Gastrocnemius medialis (tissue), 4 donors: Measurements from ENCODE around the gene DAPL1. TPM values are rescaled to one million over a fixed set of nuclear protein-coding genes. Genes with fewer than 3 reads are reported as not detected.

ENCODE experiments used
- ATAC-seq, 2 donors: fragments of 150-250 bp; one replicate each; pipeline ENCODE4 v1.9.1; 2016
- DNase-seq, 2 donors: peaks; one replicate each; pipeline ENCODE4 v3.0.0-alpha.2; 2019
- H3K27ac ChIP-seq, 4 donors: fragments of 200-600 bp; sonication (generic); 1 replicate in 1 of 4; 2 replicates in 3 of 4; pipeline ENCODE4 v1.5.1; 2016 to 2018; ENCODE audit warnings: mild to moderate bottlenecking in 2 of 4, moderate library complexity in 1 of 4
- H3K27me3 ChIP-seq, 3 donors: fragments of 200-600 bp; sonication (generic) in 2 of 3; 1 replicate in 1 of 3; 2 replicates in 2 of 3; pipeline versions ENCODE4 v1.5.1 to v1.6.0; 2016 to 2019; ENCODE audit warnings: mild to moderate bottlenecking in 1 of 3, moderate library complexity in 1 of 3
- H3K36me3 ChIP-seq, 2 donors: fragments of 200-600 bp; sonication (generic) in 1 of 2; one replicate each; pipeline ENCODE4 v1.5.1; 2017 to 2018
- H3K4me1 ChIP-seq, 2 donors: fragments of 200-600 bp; sonication (generic) in 1 of 2; one replicate each; pipeline ENCODE4 v1.5.1; 2016 to 2017; ENCODE audit warnings: mild to moderate bottlenecking in 2 of 2
- H3K4me3 ChIP-seq, 4 donors: fragments of 200-600 bp; sonication (generic) in 3 of 4; 1 replicate in 1 of 4; 2 replicates in 3 of 4; pipeline ENCODE4 v1.5.1; 2016 to 2019; ENCODE audit warnings: mild to moderate bottlenecking in 2 of 4
- H3K9me3 ChIP-seq, 3 donors: fragments of 200-600 bp; sonication (generic) in 2 of 3; 1 replicate in 1 of 3; 2 replicates in 2 of 3; pipeline ENCODE4 v1.5.1; 2016 to 2019
- CTCF ChIP-seq, 5 experiments: fragments of 450-650 bp in 3 of 5; fragments of 200-600 bp in 2 of 5; sonication (generic) in 2 of 5; IDR thresholded peaks in 4 of 5; conservative IDR thresholded peaks in 1 of 5; 1 replicate in 4 of 5; 2 replicates in 1 of 5; pipeline ENCODE4 v1.5.1; 2016 to 2019; ENCODE audit warnings: antibody characterized with exemption in 5 of 5, mild to moderate bottlenecking in 3 of 5, moderate library complexity in 3 of 5
- POLR2A ChIP-seq, 2 donors: fragments of 450-650 bp; IDR thresholded peaks; one replicate each; pipeline ENCODE4 v1.6.1; 2017; ENCODE audit warnings: antibody characterized with exemption in 2 of 2, mild to moderate bottlenecking in 2 of 2, moderate library complexity in 2 of 2
- in situ Hi-C, 4 donors: fragments of 200-750 bp; cut with MboI; loops; one replicate each; pipeline versions ENCODE4 v1.15.0 to v1.8.0; 2017; ENCODE audit warnings: low sequenced_read_pairs in 4 of 4
- intact Hi-C: fragments of 100-400 bp; cut with DNase I; formaldehyde crosslinking; loops from one replicate; pipeline ENCODE4 v1.15.1; 2023; ENCODE audit warnings: low total_unique reads
- total RNA-seq, 4 donors: library from RNA; depleted of rRNA; stranded (reverse); fragments of >200 nt; gene quantifications; one replicate each; pipeline versions ENCODE4 v1.1.0 to v1.2.3, GENCODE V29; 2016

Gene DAPL1
- total RNA-seq, 4 donors from 2014 or later, result not detected

GRCh38 chr2:158815166-158815565, 20.0 kb downstream of the DAPL1 start:
- ATAC-seq (no peak), DNase-seq (no peak)
- Histone ChIP-seq H3K27ac (no peak overlapping the region), H3K4me1 (no peaks in the 10 kb centered on the region), H3K27me3 (no peaks in the 10 kb centered on the region), H3K9me3 (no peaks in the 10 kb centered on the region), H3K36me3 (no peaks in the 10 kb centered on the region), H3K4me3 (no peak overlapping the region)
- no peak for TF ChIP-seq POLR2A (IDR thresholded peaks at IDR 0.05)
- TF ChIP-seq CTCF (IDR thresholded peaks at IDR 0.05 in 4 of 5, conservative IDR thresholded peaks at IDR 0.05 in 1 of 5), result no peak
- in situ Hi-C loops, result no loop called here
- intact Hi-C loops, result no loop called here

GRCh38 chr2:158815658-158816057, 20.5 kb downstream of the DAPL1 start:
- TF ChIP-seq POLR2A (IDR thresholded peaks at IDR 0.05), result no peak
- no peak for TF ChIP-seq CTCF (IDR thresholded peaks at IDR 0.05 in 4 of 5, conservative IDR thresholded peaks at IDR 0.05 in 1 of 5)
- no peak overlapping the region for H3K27ac ChIP-seq
- no peaks in the 10 kb centered on the region for H3K36me3 ChIP-seq
- no peak overlapping the region for H3K4me3 ChIP-seq
- ATAC-seq (no peak), DNase-seq (no peak)
- no peaks in the 10 kb centered on the region for H3K4me1 ChIP-seq
- H3K9me3 ChIP-seq, result no peaks in the 10 kb centered on the region
- intact Hi-C loops, result no loop called here
- in situ Hi-C loops, result no loop called here
- H3K27me3 ChIP-seq, result no peaks in the 10 kb centered on the region

- H3K27ac ChIP-seq, result no peak overlapping the region
- TF ChIP-seq CTCF (IDR thresholded peaks at IDR 0.05 in 4 of 5, conservative IDR thresholded peaks at IDR 0.05 in 1 of 5) (no peak), POLR2A (IDR thresholded peaks at IDR 0.05) (no peak)
- intact Hi-C loops (no loop called here), in situ Hi-C loops (no loop called here)
- no peaks in the 10 kb centered on the region for H3K4me1 ChIP-seq
- H3K36me3 ChIP-seq, result no peaks in the 10 kb centered on the region
- ATAC-seq (no peak), DNase-seq (no peak)
- no peaks in the 10 kb centered on the region for H3K27me3 ChIP-seq
- no peaks in the 10 kb centered on the region for H3K9me3 ChIP-seq
- no peak overlapping the region for H3K4me3 ChIP-seq
These were observed 22.5 kb downstream of the DAPL1 start for GRCh38 chr2:158817588-158817987.

GRCh38 chr2:158818511-158818910, 23.4 kb downstream of the DAPL1 start:
- Histone ChIP-seq H3K4me3 (no peak overlapping the region), H3K4me1 (no peaks in the 10 kb centered on the region), H3K36me3 (no peaks in the 10 kb centered on the region), H3K27ac (no peak overlapping the region), H3K27me3 (no peaks in the 10 kb centered on the region), H3K9me3 (no peaks in the 10 kb centered on the region)
- in situ Hi-C loops (no loop called here), intact Hi-C loops (no loop called here)
- ATAC-seq (no peak), DNase-seq (no peak)
- TF ChIP-seq CTCF (IDR thresholded peaks at IDR 0.05 in 4 of 5, conservative IDR thresholded peaks at IDR 0.05 in 1 of 5), result no peak
- no peak for TF ChIP-seq POLR2A (IDR thresholded peaks at IDR 0.05)

- Histone ChIP-seq H3K27me3 (no peaks in the 10 kb centered on the region), H3K9me3 (no peaks in the 10 kb centered on the region), H3K36me3 (no peaks in the 10 kb centered on the region), H3K27ac (no peak overlapping the region), H3K4me3 (no peak overlapping the region), H3K4me1 (no peaks in the 10 kb centered on the region)
- TF ChIP-seq POLR2A (IDR thresholded peaks at IDR 0.05) (no peak), CTCF (IDR thresholded peaks at IDR 0.05 in 4 of 5, conservative IDR thresholded peaks at IDR 0.05 in 1 of 5) (no peak)
- ATAC-seq, result no peak
- DNase-seq, result no peak
- intact Hi-C loops (no loop called here), in situ Hi-C loops (no loop called here)
These were observed 27.1 kb downstream of the DAPL1 start for GRCh38 chr2:158822193-158822592.
